HEK293 (cell line): ENCODE measurements around the gene SLC7A10.

Experiments
- CTCF ChIA-PET: fragments of 350-600 bp; formaldehyde crosslinking; extraction: SDS; loops from one replicate; lab custom pipeline; 2021; ENCODE audit warnings: antibody characterized with exemption; lab: Yijun Ruan, JAX
- POLR2A ChIA-PET: fragments of 300-600 bp; formaldehyde crosslinking; extraction: SDS; loops from one replicate; lab custom pipeline; 2020; ENCODE audit warnings: antibody characterized with exemption, inconsistent platforms; lab: Yijun Ruan, JAX
- H3K27ac ChIP-seq: fragments of 200-500 bp; sonication (Bioruptor generic); 2 replicates; pipeline ENCODE4 v1.5.1; 2014; ENCODE audit warnings: low read depth, low read length, control low read depth, inconsistent platforms; ENCODE audit errors: extremely low read depth
- H3K36me3 ChIP-seq, 2 experiments: fragments of 200-500 bp in 1 of 2; sonication (Bioruptor generic) in 1 of 2; 1 replicate in 1 of 2; 2 replicates in 1 of 2; pipeline ENCODE4 v1.5.1; 2014 to 2017; ENCODE audit warnings: inconsistent platforms in 2 of 2, low read length in 2 of 2; ENCODE audit not compliant: control insufficient read depth in 2 of 2, insufficient read depth in 1 of 2
- H3K4me1 ChIP-seq: fragments of 200-500 bp; sonication (Bioruptor generic); 2 replicates; pipeline ENCODE4 v1.5.1; 2014; ENCODE audit warnings: mild to moderate bottlenecking, low read length, inconsistent platforms; ENCODE audit not compliant: control insufficient read depth, insufficient read depth
- H3K4me3 ChIP-seq: 2 replicates; pipeline ENCODE4 v1.5.1; 2011; ENCODE audit warnings: low read depth, mild to moderate bottlenecking, control low read depth, low read length, moderate library complexity
- H3K9me3 ChIP-seq: fragments of 200-500 bp; sonication (Bioruptor generic); 2 replicates; pipeline ENCODE4 v1.5.1; 2014; ENCODE audit warnings: low read depth, low read length, inconsistent platforms; ENCODE audit not compliant: control insufficient read depth, insufficient read depth
- GLI2 ChIP-seq: fragments of 450-650 bp; formaldehyde crosslinking; IDR thresholded peaks from 2 replicates; pipeline ENCODE4; 2017; ENCODE audit warnings: missing biosample characterization, missing genetic modification characterization, low read depth, borderline replicate concordance
- HOXD13 ChIP-seq: sonication (generic); formaldehyde crosslinking; IDR thresholded peaks from 2 replicates; pipeline ENCODE4 v1.8.0; 2022; ENCODE audit warnings: missing genetic modification reagents, borderline replicate concordance
- KLF9 ChIP-seq: fragments of 450-650 bp; formaldehyde crosslinking; IDR thresholded peaks from 2 replicates; pipeline ENCODE4 v1.5.1; 2016; ENCODE audit warnings: missing biosample characterization, missing genetic modification characterization, low read depth
- ZIC2 ChIP-seq: fragments of 450-650 bp; formaldehyde crosslinking; IDR thresholded peaks from 2 replicates; pipeline ENCODE4 v1.5.1; 2016; ENCODE audit warnings: missing biosample characterization, missing genetic modification characterization
- ZNF514 ChIP-seq: fragments of 450-650 bp; formaldehyde crosslinking; IDR thresholded peaks from 2 replicates; pipeline ENCODE4 v1.5.1; 2016; ENCODE audit warnings: missing biosample characterization, missing genetic modification characterization
- ZNF621 ChIP-seq: fragments of 450-650 bp; formaldehyde crosslinking; IDR thresholded peaks from 2 replicates; pipeline ENCODE4 v1.5.1; 2017; ENCODE audit warnings: missing biosample characterization, missing genetic modification characterization
- ZNF664 ChIP-seq: fragments of 450-650 bp; formaldehyde crosslinking; IDR thresholded peaks from 2 replicates; pipeline ENCODE4 v1.5.1; 2016; ENCODE audit warnings: missing biosample characterization, missing genetic modification characterization
- TF ChIP-seq, protein P1 (sequence below): fragments of 450-650 bp; formaldehyde crosslinking; IDR thresholded peaks from 2 replicates; pipeline ENCODE4 v1.5.1; 2016; ENCODE audit warnings: missing biosample characterization, missing genetic modification characterization
- TF ChIP-seq, protein P2 (sequence below): fragments of 450-650 bp; formaldehyde crosslinking; IDR thresholded peaks from 2 replicates; pipeline ENCODE4 v1.5.1; 2016; ENCODE audit warnings: missing biosample characterization, missing genetic modification characterization
- TF ChIP-seq, protein P3 (sequence below): fragments of 450-650 bp; formaldehyde crosslinking; IDR thresholded peaks from 2 replicates; pipeline ENCODE4 v1.5.1; 2016; ENCODE audit warnings: missing biosample characterization, missing genetic modification characterization, borderline replicate concordance

Gene SLC7A10

DNA sequence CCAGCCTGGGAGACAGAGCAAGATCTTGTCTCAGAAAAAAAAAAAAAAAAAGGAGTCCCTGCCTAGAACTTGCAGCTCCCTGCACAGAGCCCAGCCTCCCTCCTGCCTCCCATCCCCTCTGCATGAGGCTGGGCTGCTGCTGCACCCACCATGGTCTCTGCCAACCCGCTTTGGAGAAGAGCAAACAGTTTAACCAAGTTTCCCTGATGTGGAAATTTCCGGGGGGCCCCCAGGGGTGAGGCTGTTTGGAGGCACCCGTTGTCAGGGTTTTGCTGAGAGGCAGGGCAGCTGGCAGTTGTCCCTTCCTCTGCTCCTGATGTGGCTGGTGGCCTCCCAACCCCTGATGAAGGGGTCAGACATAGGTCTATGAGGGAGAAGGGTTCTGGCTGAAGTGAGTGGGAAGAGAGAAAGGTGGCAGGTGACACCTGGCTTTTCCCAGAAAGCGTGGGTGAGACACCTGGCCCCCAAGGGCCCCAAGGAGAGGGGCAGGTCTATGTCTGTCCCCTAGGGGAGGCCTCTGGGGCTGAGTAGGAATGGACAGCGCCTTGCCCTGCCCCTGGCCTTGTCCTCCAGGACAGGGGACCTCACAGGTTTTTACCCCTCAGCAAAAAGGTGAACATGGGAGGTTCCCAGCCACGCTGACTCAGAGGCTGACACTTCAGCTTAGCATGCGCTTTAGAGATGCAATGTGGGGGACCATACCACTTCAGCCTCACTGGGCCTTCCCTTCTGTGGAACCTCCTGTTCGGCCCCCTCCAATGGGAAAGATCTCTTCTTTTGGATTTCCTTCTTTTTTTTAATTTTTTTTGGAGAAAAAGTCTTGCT lies 26.0 kb downstream of the SLC7A10 start (continued):
- TF ChIP-seq ZNF621 (no peak), ZIC2 (tag by site-specific recombination) (peak; percentile 27; the same call in 1 of the 2 replicates), GLI2 (tag by site-specific recombination) (no peak), ZNF514 (tag by site-specific recombination) (no peak), ZNF664 (tag by site-specific recombination) (no peak)
- TF ChIP-seq, protein P1, sequence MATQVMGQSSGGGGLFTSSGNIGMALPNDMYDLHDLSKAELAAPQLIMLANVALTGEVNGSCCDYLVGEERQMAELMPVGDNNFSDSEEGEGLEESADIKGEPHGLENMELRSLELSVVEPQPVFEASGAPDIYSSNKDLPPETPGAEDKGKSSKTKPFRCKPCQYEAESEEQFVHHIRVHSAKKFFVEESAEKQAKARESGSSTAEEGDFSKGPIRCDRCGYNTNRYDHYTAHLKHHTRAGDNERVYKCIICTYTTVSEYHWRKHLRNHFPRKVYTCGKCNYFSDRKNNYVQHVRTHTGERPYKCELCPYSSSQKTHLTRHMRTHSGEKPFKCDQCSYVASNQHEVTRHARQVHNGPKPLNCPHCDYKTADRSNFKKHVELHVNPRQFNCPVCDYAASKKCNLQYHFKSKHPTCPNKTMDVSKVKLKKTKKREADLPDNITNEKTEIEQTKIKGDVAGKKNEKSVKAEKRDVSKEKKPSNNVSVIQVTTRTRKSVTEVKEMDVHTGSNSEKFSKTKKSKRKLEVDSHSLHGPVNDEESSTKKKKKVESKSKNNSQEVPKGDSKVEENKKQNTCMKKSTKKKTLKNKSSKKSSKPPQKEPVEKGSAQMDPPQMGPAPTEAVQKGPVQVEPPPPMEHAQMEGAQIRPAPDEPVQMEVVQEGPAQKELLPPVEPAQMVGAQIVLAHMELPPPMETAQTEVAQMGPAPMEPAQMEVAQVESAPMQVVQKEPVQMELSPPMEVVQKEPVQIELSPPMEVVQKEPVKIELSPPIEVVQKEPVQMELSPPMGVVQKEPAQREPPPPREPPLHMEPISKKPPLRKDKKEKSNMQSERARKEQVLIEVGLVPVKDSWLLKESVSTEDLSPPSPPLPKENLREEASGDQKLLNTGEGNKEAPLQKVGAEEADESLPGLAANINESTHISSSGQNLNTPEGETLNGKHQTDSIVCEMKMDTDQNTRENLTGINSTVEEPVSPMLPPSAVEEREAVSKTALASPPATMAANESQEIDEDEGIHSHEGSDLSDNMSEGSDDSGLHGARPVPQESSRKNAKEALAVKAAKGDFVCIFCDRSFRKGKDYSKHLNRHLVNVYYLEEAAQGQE (tag by site-specific recombination), result 0 out of 2 replicates have a peak, but pooled peaks have one; percentile 33
- TF ChIP-seq, protein P2, sequence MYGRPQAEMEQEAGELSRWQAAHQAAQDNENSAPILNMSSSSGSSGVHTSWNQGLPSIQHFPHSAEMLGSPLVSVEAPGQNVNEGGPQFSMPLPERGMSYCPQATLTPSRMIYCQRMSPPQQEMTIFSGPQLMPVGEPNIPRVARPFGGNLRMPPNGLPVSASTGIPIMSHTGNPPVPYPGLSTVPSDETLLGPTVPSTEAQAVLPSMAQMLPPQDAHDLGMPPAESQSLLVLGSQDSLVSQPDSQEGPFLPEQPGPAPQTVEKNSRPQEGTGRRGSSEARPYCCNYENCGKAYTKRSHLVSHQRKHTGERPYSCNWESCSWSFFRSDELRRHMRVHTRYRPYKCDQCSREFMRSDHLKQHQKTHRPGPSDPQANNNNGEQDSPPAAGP (tag by site-specific recombination), result no peak

DNA sequence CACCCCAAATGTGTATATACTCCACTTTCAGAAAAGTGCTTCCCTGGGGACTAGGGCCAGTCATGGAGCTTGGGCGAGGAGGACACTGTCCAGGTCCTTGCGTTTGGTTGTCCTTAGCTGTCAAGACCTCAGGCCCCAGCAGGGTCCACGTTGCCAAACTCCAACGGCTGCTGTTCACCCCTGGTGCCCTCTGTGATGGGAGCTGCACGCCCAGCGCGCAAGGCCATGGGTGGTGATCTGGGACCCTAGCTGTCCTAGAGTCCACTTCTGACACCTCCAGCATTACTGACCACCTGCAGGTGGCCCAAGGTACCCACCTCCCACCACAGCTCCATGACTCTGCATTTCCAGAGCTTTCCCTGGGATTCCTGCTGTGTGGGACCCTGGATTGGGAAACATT lies 27.5 kb downstream of the SLC7A10 start:
- Histone ChIP-seq H3K4me1 (peaks cover 10% of the 10 kb centered on the region), H3K4me3 (no peak overlapping the region), H3K27ac (0 out of 2 replicates have a peak overlapping the region, but pooled peaks have one; percentile 4), H3K36me3 (peaks cover 36 to 62% of the 10 kb centered on the region in 2 experiments), H3K9me3 (no peaks in the 10 kb centered on the region)
- CTCF ChIA-PET, result interaction anchor here (0.8 to 6.4 kb wide), 5 partner anchors 12 to 207 kb away, joined by 3 to 75 read pairs (median 3); no protein-coding TSS in a partner anchor
- TF ChIP-seq KLF9, result 0 out of 2 replicates have a peak, but pooled peaks have one; percentile 31
- TF ChIP-seq, protein P3, sequence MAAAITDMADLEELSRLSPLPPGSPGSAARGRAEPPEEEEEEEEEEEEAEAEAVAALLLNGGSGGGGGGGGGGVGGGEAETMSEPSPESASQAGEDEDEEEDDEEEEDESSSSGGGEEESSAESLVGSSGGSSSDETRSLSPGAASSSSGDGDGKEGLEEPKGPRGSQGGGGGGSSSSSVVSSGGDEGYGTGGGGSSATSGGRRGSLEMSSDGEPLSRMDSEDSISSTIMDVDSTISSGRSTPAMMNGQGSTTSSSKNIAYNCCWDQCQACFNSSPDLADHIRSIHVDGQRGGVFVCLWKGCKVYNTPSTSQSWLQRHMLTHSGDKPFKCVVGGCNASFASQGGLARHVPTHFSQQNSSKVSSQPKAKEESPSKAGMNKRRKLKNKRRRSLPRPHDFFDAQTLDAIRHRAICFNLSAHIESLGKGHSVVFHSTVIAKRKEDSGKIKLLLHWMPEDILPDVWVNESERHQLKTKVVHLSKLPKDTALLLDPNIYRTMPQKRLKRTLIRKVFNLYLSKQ (tag by site-specific recombination), result no peak
- POLR2A ChIA-PET, result interaction anchor here (0.6 to 5.2 kb wide), 2 partner anchors 21 to 149 kb away, joined by 5 to 30 read pairs; no protein-coding TSS in a partner anchor

DNA sequence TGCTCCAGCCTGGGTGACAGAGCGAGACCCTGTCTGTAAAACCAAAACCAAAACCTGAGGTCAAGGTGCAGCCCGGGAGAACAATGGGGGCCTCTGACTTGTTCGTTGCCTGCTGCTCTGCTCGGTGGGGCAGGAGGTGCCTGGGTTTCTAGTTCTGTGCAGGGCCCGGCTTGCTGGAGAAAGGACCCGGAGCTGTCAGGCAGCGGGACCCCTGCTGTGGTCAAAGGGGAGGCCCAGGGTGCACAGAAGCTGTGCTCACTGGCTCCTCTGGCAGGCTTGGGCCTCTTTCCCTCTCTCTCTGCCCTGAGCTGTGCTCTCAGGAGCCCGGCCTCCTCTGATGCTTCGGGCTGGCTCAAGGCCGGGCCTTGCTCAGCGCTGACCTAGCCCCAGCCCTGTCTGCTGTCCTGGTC lies 28.1 kb downstream of the SLC7A10 start:
- POLR2A ChIA-PET, result interaction anchor here (0.6 to 5.2 kb wide), 4 partner anchors 12 to 149 kb away, joined by 5 to 30 read pairs (median 6); no protein-coding TSS in a partner anchor
- H3K36me3 ChIP-seq, result peaks cover 31 to 56% of the 10 kb centered on the region in 2 experiments
- H3K4me3 ChIP-seq, result no peak overlapping the region
- TF ChIP-seq ZIC2 (tag by site-specific recombination) (peak; percentile 76), HOXD13 (CRISPR knock-in tag) (no peak)
- H3K4me1 ChIP-seq, result peaks cover 10% of the 10 kb centered on the region
- H3K9me3 ChIP-seq, result no peaks in the 10 kb centered on the region
- CTCF ChIA-PET, result interaction anchor here (1.4 to 6.4 kb wide), 5 partner anchors 12 to 208 kb away, joined by 3 to 75 read pairs (median 8); no protein-coding TSS in a partner anchor
- no peak overlapping the region for H3K27ac ChIP-seq
